ENCODE measurements around the gene MATN3.

MATN3 gene

DNA sequence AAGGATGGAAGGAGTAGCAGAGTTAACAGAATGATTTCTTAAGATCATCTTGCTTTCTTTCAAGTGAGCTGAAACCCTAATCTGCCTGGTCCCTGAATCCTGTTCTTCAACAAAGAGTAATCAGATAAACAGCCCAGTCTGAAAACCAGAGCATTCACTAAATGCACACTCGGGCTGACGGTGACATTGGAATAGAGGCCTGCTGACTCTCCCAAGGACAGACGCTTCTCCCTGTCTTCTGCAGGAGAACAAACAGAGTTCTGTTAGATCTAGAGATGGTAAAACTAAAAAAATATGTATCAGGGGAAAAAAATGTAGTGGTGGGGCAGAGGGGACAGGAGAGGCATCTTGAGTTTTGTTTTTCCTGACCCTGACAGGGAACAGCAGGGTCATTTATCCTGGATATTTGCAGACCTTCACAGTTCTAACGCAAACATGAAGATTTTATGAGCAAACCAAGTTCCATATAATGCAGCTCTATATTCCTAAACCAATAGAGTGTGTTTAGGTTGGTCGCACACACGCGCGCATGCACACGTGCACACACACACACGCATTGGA is 7.3 kb downstream of the MATN3 start:
- no peak for DNase-seq (ENCODE audit: low read depth)

DNA sequence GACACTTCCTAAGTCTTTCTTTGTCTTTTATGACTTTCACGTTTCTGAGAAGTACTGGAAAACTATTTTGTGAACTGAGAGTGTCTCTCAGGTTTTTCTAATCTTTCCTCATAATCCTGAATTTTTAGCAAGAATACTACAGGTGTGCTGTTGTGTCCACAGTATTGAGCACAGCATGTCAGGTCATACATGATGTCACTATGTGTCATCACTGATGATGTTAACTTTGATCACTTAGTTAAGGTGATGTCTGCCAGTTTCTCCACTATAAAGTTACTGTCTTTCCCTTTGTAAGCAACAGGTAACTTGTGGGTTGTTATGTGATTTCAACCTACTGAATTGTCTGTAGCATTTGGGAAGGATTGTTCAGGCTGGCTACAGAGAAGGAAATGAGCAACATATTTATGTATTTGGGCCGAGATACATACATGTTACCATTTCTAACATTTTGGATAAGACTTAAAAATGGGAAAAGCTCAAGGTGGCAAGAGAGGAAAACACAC is 11.1 kb downstream of the MATN3 start:
- DNase-seq (ENCODE audit: low read depth), result no peak

DNA sequence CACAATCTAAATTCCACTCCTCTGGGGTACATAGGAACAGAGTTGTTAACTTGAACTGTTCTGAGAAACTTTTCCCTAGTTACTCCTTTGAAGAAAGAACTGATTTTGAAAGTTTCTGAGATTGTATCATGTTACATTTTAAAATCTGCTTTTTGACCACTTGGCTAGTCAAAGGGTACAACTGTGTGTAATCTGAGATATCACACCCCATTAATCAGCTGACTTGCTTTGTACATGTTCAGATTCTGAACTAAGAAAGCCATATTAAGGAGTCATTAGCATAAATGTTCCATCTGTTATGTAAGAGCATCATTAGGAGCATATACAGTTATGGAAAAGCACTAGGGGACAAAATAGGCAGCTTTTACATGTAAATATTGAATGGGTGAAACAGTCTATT is 18.7 kb downstream of the MATN3 start:
- no peak for DNase-seq (ENCODE audit: low read depth)

DNA sequence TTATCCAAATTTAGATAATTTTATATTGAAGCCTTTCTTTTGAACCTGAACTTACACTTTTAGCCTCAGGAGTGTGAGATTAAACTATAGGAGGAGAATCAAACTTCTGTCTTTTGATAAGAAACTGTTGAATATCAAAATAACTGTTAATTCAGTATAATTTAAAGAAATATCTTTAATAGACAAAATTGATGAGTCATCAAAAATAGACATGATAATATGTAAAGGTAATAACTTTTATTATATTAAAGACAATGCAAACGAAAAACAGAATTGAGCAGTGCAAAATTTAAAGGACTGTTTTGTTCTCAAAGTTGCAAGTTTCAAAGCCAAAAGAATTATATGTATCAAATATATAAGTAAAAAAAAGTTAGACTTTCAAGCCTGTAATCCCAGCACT is 20.6 kb downstream of the MATN3 start:
- no peak for DNase-seq (ENCODE audit: low read depth)

DNA sequence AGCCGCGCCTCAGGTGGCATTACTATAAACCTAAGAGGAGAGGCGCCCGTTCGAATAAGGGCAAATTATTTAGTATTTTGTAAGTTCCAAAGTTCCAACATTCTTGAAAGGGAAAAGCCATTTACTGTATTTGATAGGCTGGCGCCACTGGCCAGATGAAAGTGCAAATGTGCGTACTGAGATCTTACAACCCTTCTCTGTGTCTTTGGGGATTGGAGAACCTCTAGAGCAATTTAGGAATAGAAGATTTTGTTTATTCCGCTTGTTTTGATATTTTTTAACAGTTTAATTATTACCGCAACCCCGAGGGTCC is 22.1 kb downstream of the MATN3 start:
- DNase-seq (ENCODE audit: low read depth), result no peak

DNA sequence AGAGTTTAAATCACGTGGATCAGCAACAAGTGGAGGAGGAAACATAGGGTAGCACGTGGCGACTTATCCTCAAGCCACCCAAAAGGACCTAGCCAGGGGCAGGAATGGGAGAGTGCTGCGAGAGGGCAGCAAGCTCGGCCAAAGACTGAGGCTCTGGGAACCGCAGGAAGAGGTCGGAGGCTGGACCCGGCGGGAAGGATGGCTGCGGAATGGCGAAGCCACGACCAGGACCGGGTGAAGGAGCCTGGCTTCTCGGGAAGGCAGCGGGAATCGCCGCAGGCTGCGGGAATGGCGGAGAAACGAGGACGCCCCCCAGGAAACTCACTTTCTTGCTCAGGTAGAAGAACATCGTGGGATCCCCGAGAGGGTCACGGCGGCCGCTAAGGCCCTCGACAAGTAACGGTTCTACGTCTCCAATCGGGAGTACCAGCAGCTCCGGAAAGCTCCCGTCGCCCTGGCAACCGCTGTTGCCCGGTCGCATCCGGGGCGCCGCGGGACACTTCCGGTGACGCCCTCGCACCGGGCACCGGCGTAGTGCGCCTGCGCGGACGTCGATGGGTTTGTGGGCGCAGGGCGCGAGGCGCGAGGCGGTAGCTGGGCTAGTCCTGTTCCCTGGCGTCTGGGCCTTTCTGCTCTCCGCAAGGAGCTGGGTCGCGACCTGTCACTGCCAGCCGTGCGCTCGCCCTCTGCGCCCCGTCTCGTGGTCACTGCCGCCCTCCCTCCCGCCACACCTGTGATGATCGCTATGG is 22.6 kb downstream of the MATN3 start, which contains the start of gene WDR35:
Gene WDR35 (minus strand): TSS at position 439 of the 749 bp plus-strand sequence. CDS start 90 bp downstream, at position 349.
- DNase-seq (ENCODE audit: low read depth), result peak; percentile 85

DNA sequence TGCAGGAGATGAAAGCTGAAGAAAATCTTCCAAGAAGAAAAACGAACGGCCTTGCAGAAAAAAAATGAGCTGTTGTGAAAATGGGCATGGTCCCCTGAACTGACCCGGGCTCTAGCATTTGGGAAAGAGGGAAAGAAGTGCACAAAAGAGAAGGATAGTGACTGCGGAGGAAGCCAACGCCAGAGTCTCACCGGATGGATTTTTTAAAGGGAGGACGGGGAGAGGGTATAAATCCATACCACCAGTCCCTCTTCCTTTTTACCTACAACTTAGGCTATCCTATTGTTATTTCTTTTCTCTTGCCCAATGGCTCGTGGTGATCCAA is 23.2 kb downstream of the MATN3 start:
- DNase-seq (ENCODE audit: low read depth), result no peak

DNA sequence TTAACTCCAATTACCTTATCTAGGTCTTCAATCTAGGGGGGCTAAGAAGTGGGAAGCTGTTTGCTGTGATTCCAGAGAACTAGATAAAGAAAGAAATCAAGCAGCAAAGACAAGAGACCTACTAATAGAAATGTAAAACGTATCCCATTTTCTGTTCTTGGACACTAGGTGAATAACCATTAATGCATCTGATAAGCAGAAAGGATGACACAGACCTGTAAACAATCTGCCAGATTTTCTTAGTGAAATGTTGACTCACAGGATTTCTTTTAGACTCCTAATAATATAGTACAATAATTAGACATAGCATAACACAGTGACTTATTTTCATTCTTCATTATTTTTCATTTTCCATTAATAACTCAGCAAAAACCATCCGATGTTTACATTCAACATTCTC is 23.9 kb downstream of the MATN3 start:
- DNase-seq (ENCODE audit: low read depth), result no peak

DNA sequence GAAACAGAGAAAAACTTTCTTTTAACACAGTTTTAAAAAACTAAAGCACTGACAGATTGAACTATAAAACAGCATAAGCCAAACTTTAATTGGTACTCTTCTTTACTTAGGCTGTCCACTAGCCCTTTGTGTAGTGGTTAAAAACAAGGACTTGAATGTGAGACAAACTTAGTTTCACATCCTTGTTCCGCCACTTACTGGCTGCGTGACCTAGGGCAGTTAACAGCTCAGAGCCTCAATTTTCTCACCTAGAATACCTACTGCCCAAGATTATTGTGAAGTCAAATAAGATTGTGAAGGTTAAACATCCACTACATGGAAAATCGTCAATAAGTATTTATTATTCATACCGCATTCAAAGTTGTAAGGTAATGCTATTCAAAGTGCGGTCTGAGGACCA is 24.5 kb downstream of the MATN3 start:
- no peak for DNase-seq (ENCODE audit: low read depth)

DNA sequence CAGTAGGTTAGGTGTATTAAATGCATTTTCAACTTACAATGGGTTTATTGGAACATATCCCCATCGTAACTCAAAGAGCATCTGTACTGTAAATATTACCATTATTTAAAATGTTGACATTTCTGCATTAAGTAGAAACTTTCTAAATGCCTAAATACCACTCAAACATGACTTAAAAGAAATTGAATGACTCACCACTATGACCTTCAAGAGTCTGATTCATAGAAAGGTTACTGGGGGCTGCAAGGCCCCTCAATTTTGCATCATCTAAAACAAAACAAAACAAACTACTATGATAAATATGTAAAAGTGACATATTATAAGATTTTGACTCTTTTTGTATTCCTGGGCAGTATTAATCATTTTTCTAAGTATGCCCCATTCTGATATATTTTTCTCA is 30.2 kb downstream of the MATN3 start:
- DNase-seq (ENCODE audit: low read depth), result no peak

DNA sequence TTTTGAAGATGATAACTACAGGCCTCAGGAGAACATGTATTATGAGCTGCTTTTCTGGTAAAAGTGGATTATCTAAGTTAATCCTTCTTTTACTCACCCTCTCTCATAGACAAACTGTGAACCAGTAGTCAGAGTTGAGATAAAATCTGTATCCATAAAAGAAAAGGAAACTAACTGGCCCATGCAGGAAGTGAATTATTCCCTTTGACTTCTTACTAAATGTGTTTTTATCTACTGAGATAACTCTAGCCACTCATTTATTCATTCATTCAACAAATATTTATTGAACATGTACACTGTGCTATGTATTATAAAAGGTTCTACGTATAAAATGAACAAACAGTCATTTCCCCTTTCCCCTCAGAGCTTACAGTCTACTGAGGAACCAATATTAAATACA is 32.5 kb downstream of the MATN3 start:
- DNase-seq (ENCODE audit: low read depth), result no peak

DNA sequence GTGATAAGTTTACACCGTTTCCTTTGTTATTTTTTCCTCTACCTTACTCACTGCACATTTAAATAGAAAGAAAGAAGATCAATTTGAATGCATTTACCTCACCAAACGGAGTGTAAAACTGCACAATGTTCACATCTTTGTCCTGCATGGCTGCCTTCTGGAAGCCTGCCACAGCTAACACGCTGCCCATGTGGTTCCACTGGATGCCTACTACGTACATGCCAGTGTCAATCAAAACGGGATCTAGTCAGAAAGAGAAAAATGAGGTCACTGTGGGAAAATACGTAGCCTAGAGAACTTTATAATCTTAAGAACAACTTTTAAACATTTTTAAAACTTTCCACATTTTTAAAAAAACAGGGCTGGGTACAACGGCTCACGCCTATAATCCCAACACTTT is 39.0 kb downstream of the MATN3 start:
- no peak for DNase-seq (ENCODE audit: low read depth)

DNA sequence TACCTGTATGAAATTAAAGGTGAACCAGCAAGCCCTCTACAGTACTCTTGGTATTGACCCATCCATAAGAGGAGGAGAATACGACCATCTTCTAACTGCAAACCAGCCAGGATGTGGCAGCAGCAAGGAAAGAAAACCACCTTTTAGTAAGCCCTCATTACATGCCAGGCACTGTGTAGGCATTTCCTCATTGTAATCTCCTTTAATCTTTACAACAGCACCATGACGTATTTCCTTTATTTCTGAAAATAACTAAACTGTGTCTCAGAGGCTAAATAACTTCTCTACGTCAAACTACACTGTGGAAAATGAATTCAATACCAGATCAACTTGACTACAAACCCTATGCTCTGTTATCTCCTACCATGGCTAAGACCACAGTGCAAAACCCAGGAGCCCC is 40.8 kb downstream of the MATN3 start:
- no peak for DNase-seq (ENCODE audit: low read depth)

DNA sequence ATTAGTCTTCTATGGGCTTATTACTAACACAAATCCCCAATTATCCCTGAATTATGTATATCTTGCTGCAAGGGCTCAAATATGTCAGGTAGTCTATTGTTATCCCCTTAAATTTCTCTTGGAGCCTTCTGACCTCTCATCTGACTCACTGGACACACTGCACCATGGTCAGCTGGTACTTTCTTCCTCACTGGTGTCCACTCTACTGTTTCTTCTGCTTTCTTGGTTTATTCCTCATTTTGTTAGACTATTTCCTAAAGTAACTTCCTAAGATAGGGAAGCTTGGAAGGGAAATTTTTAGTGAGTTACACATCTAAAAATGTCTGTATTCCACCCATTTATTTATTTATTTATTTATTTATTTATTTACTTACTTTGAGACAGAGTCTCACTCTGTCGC is 49.1 kb downstream of the MATN3 start:
- no peak for DNase-seq (ENCODE audit: low read depth)

DNA sequence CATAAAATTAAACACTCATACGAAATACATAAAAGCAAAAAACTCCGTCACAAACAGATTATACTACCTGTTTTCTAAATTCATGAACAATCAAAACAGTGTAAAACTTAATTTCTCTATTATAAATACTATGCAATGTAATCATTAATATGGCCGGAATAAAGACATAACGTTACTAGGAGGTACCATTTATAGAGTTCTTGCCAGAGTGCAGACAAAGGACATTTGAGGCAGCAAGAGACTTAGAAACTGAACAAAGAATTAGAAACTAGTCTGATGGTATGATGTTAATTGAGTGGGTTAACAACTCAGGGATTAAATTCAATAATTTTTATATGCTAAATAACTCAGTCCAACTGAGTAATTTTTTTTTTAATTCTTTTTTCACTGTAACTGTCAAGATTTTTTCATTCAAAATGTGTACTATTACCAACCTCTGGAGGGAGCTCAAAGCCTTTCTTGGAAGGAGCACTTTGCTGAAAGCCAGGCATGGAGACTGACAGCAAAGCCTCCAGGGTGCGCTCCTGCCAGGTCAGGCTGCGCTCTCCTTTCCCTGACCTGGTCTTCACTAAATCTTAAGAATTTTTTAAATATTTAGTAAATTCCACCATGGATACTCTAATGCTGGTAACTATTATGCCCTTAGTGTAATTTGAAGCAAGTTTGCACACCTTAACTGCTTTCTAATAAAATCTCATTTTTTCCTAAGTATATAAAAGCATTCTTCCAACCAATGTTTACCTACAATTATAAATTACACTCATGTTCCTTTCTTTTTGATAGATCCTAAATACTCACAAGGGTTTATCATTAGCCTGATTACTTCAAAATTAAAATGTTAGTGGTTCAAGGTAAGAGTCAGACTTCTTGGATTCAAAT is 56.7 kb downstream of the MATN3 start:
- DNase-seq (ENCODE audit: low read depth), result peak; percentile 2

DNA sequence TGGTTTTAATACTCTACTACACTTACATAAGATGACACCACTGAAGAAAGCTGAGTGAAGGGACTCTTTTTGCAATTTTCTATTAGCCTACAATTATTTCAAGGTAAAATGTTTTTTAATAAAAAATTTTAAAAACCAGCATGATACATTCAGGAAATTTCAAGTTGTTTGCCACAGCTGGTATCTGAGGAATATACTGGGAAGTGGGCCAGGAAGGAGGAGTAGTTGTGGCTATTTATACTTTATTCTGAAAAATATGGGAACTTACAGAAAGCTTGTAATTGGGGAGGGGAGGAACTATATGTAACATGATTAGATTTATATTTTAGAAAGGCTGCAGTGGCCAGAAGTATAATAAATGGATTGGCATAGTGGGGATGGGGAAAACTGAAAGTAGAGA is 63.4 kb downstream of the MATN3 start:
- no peak for DNase-seq (ENCODE audit: low read depth)

DNA sequence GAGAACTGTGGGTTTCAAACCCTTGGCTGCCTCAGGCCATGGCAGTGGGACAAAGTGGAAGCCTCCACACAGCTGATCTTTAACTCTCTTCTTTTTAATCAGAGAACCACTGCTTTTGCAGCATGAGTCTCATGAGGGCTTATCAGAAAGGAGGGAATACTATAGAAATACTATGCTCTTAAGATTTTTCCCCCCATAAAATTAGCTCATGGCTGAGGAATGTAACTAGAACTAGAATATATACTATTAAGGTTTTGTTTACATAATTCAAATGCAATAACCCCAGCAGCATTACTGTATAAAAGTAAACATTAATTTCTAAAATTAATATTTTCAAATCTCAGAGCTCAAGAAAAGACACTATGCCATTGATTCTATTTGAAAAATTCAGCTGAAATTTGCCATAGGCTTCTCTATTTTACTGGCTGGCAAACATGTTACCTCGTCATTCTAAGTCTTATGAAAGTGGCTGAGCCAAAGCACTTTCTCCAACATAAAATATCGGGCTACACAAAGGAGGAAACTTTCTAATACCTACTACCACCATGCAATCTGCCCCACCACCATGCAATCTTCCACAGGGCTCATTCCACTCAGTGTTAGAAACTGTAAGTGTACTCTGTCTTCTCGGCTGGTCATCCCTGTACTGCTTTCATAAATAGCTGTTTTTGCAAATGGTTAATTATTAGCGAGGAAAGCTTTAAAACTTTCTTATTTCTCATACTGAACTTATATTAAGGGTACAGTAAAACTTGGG is 65.1 kb downstream of the MATN3 start:
- no peak for DNase-seq (ENCODE audit: low read depth)

DNA sequence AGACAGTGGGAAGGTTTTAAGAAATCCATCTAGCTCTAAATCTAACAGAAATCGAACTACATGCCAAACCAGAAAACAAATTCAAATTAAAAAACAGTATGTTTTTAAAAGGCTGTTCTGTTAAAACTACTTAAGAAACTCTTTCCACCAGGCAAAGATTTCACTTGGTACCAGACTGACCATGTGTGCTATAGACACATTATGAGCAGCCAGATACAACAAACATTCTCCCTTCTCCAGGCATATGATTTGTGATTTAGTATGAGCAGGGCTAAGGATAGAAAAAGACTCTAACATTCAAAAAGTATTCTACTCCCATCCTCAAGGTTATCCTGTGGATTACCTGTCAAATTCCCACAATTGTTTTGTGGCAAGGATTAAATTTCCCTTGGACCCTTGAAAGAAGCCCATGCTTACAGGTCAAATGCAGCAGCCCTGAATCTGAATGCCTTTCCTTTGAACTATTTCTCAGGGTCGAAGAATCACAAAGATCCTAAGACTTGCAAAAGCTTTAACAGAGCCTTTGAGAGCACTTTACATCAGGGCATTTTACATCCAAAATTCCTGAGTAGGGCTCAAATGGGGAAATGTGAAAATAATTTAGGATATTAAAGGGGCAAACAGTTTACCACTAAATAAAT is 68.1 kb downstream of the MATN3 start:
- DNase-seq (ENCODE audit: low read depth), result no peak

DNA sequence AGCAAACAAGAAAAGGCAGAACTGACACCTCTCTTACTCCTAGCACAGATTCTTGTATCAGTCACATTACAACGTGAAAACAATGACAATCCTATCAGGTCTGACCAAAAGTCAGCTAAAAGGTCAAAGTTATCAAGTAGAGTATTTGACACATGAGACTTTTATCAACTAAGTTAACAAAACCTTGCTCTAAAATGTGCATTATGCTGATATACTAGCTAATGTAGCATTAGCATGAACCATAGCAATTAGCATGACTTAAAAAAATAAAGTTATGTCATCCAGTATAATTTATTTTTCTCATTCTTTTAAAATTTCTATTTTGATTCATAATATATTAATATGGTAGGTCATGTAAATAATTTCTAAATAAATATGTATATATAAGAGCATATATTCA is 69.3 kb downstream of the MATN3 start:
- no peak for DNase-seq (ENCODE audit: low read depth)

DNA sequence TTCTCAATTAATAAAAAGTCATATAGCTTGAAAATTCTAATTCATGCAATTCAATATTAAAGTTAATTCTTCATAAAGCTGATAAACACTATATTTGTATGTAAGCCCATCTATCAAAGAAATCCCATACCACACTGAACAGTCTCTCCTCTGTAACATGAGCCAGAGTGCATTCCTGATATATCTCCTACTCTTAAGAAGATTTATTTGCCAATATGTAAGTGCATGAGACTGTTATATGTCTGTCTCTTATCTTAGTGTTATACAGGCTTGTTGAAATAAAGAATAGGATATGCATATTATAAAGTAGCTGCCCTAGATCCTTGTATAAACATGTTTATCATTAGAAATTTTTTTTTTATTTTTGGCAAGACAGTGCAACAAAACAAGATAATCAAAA is 70.3 kb downstream of the MATN3 start:
- no peak for DNase-seq (ENCODE audit: low read depth)
